Measurements from ENCODE around the gene EHMT2.
"Not testable (repeated sequence)": the region's sequence is repeated elsewhere in the genome, so short reads cannot be mapped to it uniquely, and the experiment has no call there.

Gene EHMT2

DNA sequence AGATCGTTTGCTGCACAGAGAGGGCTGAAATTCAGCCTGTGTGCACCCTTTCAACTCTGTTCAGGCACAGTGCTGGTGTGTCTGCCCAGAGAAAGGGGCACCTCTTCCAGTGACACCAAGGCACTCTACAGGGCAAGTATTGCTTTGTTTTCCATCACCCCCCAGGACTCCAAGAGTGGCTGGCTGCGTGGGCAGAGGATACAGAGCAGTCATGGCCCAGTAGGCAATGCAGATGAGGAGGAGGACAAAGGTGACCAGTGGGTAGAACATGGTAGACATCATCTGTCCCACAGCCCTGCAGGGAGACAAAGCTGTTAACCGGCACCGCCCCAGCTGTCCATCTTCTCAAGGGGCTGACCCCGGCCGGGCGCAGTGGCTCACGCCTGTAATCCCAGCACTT, 28.2 kb downstream of the EHMT2 start:
- no peaks in the 10 kb centered on the region for H3K36me3 ChIP-seq (replicated peaks)
- no peak for TF ChIP-seq CTCF (IDR thresholded peaks at IDR 0.05; ENCODE audit: low read depth, low read length, missing control alignments)
- no peak for DNase-seq
- no peaks in the 10 kb centered on the region for H3K27me3 ChIP-seq (replicated peaks)
- no peak overlapping the region for H3K4me3 ChIP-seq (ENCODE audit: low read depth, low read length)
- H3K27ac ChIP-seq = no peak overlapping the region
- in situ Hi-C loops (cut with HindIII; ENCODE audit: low pct_ligation_motif_present, low sequenced_read_pairs) = no loop called here

DNA sequence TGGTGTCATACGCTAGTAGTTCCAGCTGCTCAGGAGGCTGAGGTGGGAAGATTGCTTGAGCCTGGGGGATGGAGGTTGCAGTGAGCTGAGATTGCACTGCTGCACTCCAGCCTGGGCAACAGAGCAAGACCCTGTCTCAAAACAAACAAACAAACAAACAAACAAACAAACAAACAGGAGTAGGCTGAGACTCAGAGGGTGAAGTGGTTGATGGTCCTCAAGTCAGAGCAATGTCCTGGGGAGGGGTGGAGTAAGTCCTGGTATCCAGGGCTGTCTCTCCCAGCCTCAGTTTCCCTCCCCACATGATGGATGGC, 28.9 kb downstream of the EHMT2 start:
- H3K27me3 ChIP-seq (replicated peaks); H3K4me3 ChIP-seq (ENCODE audit: low read depth, low read length); H3K27ac ChIP-seq; in situ Hi-C loops (cut with HindIII; ENCODE audit: low pct_ligation_motif_present, low sequenced_read_pairs); H3K36me3 ChIP-seq (replicated peaks); DNase-seq: not testable (repeated sequence)

DNA sequence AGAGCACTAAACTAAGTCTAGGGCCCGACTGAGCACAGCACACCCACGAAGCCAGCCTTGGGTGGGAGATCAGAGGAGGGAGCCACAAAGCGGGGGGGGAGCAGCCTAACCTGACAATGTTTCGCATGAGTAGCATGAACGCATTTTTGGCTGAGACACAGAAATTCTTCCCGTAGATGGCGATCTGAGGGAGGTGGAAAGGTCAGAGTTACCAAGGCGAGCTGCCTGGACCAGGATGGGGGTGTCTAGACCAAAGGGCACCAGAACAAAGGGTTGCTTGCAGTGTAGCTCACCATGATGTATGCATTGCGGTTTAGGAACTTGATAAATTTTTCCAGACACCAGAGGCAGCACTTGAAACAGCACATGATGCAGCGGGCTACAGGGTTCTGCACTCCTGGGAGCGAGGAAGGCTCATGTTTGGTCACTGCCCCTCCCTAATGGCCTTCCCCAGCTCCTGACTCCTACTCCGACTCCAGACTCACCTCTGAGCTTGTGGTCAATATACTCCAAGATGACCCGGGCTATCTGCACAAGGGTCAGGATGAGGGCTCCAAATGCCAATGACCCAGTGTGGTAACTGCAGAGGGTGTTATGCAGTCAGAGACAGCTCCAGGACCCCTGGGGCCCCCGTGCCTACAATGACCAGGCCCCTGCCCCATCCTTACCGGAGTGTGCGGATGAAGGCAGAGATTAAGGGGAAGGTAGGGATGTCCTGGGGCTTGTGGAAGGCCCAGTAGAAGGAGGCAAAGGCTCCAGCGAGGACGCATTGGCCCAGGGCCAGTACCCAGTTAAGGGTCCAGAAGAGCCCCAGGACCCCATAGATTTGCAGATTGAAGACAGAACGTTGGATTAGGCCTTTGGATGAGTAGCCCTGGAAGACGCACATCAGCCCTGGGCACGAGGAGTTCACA, 32.0 kb downstream of the EHMT2 start:
- no peak overlapping the region for H3K4me3 ChIP-seq (ENCODE audit: low read depth, low read length)
- no peak for DNase-seq
- in situ Hi-C loops (cut with HindIII; ENCODE audit: low pct_ligation_motif_present, low sequenced_read_pairs) = no loop called here
- TF ChIP-seq CTCF (IDR thresholded peaks at IDR 0.05; ENCODE audit: low read depth, low read length, missing control alignments) = no peak
- H3K27me3 ChIP-seq (replicated peaks) = no peaks in the 10 kb centered on the region
- no peak overlapping the region for H3K27ac ChIP-seq
- peaks cover 5% of the 10 kb centered on the region for H3K36me3 ChIP-seq (replicated peaks)

GRCh38 chr6:31864818-31865204, 32.7 kb downstream of the EHMT2 start:
- no peaks in the 10 kb centered on the region for H3K27me3 ChIP-seq (replicated peaks)
- DNase-seq = no peak
- peaks cover 8% of the 10 kb centered on the region for H3K36me3 ChIP-seq (replicated peaks)
- no peak overlapping the region for H3K27ac ChIP-seq
- in situ Hi-C loops (cut with HindIII; ENCODE audit: low pct_ligation_motif_present, low sequenced_read_pairs) = no loop called here
- no peak overlapping the region for H3K4me3 ChIP-seq (ENCODE audit: low read depth, low read length)
- no peak for TF ChIP-seq CTCF (IDR thresholded peaks at IDR 0.05; ENCODE audit: low read depth, low read length, missing control alignments)

DNA sequence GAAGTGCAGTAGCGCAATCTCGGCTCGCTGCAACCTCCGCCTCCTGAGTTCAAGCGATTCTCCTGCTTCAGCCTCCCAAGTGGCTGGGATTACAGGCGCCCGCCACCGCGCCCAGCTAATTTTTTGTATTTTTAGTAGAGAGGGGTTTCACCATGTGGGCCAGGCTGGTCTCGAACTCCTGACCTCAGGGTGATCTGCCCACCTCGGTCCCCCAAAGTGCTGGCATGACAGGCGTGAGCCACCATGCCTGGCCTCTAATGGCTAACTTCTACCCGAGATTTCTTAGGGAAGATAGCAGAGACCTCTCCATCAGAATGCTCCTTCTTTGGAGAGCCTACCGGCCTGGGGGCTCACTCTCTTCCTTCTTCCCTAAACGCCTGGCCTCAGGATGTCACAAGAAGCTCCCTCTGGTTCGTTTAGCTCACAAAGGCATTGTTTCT, 33.4 kb downstream of the EHMT2 start:
- H3K4me3 ChIP-seq (ENCODE audit: low read depth, low read length) = peak overlapping the region; percentile 76
- DNase-seq; H3K27me3 ChIP-seq (replicated peaks); in situ Hi-C loops (cut with HindIII; ENCODE audit: low pct_ligation_motif_present, low sequenced_read_pairs): not testable (repeated sequence)
- peaks cover 15% of the 10 kb centered on the region for H3K36me3 ChIP-seq (replicated peaks)
- peak overlapping the region; percentile 63 for H3K27ac ChIP-seq

DNA sequence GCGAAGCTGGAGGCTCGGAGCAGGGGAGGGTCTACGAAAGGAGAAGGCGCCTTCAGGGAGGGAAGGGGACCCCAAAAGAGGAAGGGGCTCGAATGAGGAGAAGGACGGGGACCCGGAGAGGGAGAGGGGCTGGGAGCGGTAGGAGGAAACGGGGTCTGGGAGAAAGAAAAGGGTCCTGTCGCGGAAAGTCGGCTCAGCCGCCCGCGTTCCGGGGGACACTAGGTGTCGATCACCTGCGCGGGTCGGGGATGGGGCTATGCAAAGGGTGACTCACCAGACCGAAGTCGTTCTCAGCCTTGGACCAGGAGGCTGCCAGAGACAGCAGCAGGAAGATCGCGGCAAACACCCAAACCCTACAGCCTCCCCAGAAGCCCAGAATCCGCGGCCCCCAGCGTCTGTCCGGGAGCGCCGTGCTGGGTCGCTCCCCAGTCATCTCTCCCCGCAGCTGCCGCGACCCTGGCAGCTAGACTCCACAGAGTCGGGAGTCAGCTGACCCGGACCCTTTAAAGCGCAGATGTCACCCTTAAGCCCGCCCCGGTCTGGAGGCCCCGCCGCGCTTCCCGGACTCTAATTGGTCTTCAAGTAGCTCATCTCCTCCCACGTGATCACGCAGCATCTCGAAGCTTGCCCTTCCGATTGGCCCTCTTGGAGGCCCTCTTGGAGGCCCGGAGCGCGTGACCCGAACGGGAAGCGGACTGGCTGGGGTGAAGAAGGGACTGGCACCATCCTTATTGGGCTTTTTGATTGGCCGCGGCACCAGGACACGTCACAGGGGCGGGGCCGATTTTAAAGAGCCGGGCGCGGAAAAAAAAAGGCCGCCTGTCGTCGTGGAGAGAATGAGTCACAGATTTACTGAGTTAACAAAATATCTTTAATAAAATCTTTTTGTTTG, 34.9 kb downstream of the EHMT2 start, which contains the start of gene NEU1:
TSS of gene NEU1 (minus strand) at position 478 of the 892 bp plus-strand sequence. CDS start at position 433, 45 bp downstream.
- no peak for TF ChIP-seq CTCF (IDR thresholded peaks at IDR 0.05; ENCODE audit: low read depth, low read length, missing control alignments)
- H3K4me3 ChIP-seq (ENCODE audit: low read depth, low read length) = peak within 1 kb of the TSS; percentile 94
- in situ Hi-C loops (cut with HindIII; ENCODE audit: low pct_ligation_motif_present, low sequenced_read_pairs) = no loop called here

More for the DNA sequence above, 34.9 kb downstream of the EHMT2 start, which contains the start of gene NEU1:
- Histone ChIP-seq H3K27ac (peak within 1 kb of the TSS; percentile 87), H3K27me3 (replicated peaks) (no peaks in the 10 kb centered on the region), H3K36me3 (replicated peaks) (peaks cover 20% of the 10 kb centered on the region)
- peak; percentile 100 for DNase-seq

Measured in brain microvascular endothelial cell (primary cell).